ENCODE results near the gene SHH.

GRCh38 chr7:155815332-155816191 lies 3.3 kb upstream of the SHH start:
- TF ChIP-seq, protein P1, sequence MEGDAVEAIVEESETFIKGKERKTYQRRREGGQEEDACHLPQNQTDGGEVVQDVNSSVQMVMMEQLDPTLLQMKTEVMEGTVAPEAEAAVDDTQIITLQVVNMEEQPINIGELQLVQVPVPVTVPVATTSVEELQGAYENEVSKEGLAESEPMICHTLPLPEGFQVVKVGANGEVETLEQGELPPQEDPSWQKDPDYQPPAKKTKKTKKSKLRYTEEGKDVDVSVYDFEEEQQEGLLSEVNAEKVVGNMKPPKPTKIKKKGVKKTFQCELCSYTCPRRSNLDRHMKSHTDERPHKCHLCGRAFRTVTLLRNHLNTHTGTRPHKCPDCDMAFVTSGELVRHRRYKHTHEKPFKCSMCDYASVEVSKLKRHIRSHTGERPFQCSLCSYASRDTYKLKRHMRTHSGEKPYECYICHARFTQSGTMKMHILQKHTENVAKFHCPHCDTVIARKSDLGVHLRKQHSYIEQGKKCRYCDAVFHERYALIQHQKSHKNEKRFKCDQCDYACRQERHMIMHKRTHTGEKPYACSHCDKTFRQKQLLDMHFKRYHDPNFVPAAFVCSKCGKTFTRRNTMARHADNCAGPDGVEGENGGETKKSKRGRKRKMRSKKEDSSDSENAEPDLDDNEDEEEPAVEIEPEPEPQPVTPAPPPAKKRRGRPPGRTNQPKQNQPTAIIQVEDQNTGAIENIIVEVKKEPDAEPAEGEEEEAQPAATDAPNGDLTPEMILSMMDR (IDR thresholded peaks at IDR 0.05; ENCODE audit: low read depth, low read length, poor library complexity, severe bottlenecking): peak; percentile 78
- no peak for TF ChIP-seq EZH2phosphoT487 (IDR thresholded peaks at IDR 0.05; ENCODE audit: borderline replicate concordance, low read length)
